Lung (tissue), 12 donors: Measurements from ENCODE around the gene XPR1. TPM values are rescaled to one million over a fixed set of nuclear protein-coding genes. Genes with fewer than 3 reads are reported as not detected.

Experiments used
- ATAC-seq: fragments of 200-7000 bp; cut with Tn5 transposase; one replicate; pipeline ENCODE4 v1.9.1; 2020; ENCODE audit warnings: moderate number of reproducible peaks; ENCODE audit not compliant: insufficient read depth, low FRiP score
- DNase-seq, 3 donors: peaks; one replicate each; pipeline ENCODE4 v3.0.0-alpha.2; 2013 to 2017
- H3K27ac ChIP-seq, 2 donors: one replicate each; pipeline ENCODE4 v1.5.1; 2013; ENCODE audit warnings: mild to moderate bottlenecking in 2 of 2, moderate library complexity in 2 of 2, control low read depth in 1 of 2, inconsistent platforms in 1 of 2, low read depth in 1 of 2, low read length in 1 of 2
- H3K27me3 ChIP-seq, 3 donors: one replicate each; pipeline ENCODE4 v1.5.1; 2013; ENCODE audit warnings: low read length in 2 of 3; ENCODE audit not compliant: control insufficient read depth in 3 of 3, insufficient read depth in 3 of 3
- H3K36me3 ChIP-seq, 4 donors: one replicate each; pipeline ENCODE4 v1.5.1; 2013; ENCODE audit warnings: low read length in 4 of 4, mild to moderate bottlenecking in 1 of 4, moderate library complexity in 1 of 4; ENCODE audit not compliant: control insufficient read depth in 4 of 4, insufficient read depth in 4 of 4
- H3K4me1 ChIP-seq, 5 donors: one replicate each; pipeline ENCODE4 v1.5.1; 2013; ENCODE audit warnings: low read length in 5 of 5, mild to moderate bottlenecking in 2 of 5, moderate library complexity in 1 of 5; ENCODE audit not compliant: control insufficient read depth in 5 of 5, insufficient read depth in 5 of 5
- H3K4me3 ChIP-seq: one replicate; pipeline ENCODE4 v1.5.1; 2013; ENCODE audit warnings: mild to moderate bottlenecking, control low read depth, moderate library complexity
- H3K9ac ChIP-seq, 2 donors: one replicate each; pipeline ENCODE4 v1.5.1; 2013; ENCODE audit warnings: low read length in 2 of 2, control low read depth in 1 of 2; ENCODE audit not compliant: insufficient read depth in 1 of 2
- H3K9me3 ChIP-seq, 4 donors: one replicate each; pipeline ENCODE4 v1.5.1; 2013; ENCODE audit warnings: low read length in 3 of 4, mild to moderate bottlenecking in 1 of 4, moderate library complexity in 1 of 4; ENCODE audit not compliant: control insufficient read depth in 4 of 4, insufficient read depth in 3 of 4
- WGBS, 2 donors: extraction: QIAGEN DNeasy Blood & Tissue Kit; methylation state at CpG; one replicate each; pipeline ENCODE4 v1.1.7; 2013; 5-methylcytosine and 5-hydroxymethylcytosine counted together
- polyA plus RNA-seq, 2 donors: library from polyadenylated mRNA; stranded (reverse); fragments of 200-250 nt; gene quantifications; one replicate each; pipeline ENCODE4 v1.2.1, GENCODE V29; 2013
- total RNA-seq, 2 donors: library from RNA; depleted of rRNA in 1 of 2; stranded (reverse); fragments of >200 nt in 1 of 2; gene quantifications; one replicate each; pipeline ENCODE4 v1.2.1, GENCODE V29; 2014 to 2021
- TF ChIP-seq, protein P1 (sequence below): IDR thresholded peaks from 2 replicates; pipeline ENCODE4 v1.5.1; 2012; ENCODE audit warnings: mild to moderate bottlenecking; ENCODE audit errors: control extremely low read depth, extremely low read depth
- donor health status: control.
- donor health status: control.
- donor health status: Bipolar disorder and iron deficiency.
- donor health status: healthy.
- donor health status: DM: yes; HTN: yes; CAD: no.

Gene XPR1
- total and polyA plus RNA-seq, 4 donors = 7.4 to 44.0 (median 21.9) TPM

DNA sequence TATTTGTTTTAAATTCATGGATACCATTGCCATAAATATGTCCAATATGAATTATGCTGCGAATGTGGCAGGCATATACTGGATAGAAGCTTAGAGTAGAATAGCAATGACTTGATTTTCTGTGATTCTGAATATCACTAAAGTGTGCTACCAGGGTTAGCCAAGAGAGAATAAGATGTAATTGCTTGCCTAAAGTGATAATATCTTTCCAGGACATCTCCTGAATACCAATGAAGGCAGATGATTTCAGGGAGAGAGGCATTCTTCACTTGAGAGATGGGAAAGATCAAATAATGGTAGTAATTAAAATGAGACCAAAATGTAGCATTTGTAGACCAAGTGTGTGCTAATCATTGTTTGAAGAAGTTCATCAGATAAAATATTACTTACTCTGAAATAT is 227.5 kb downstream of the XPR1 start:
- Histone ChIP-seq H3K36me3 (peaks cover 0 to 6% (median 0%) of the 10 kb centered on the region in 4 donors), H3K27ac (no peak overlapping the region), H3K4me3 (no peak overlapping the region), H3K9me3 (no peaks in the 10 kb centered on the region), H3K9ac (no peak overlapping the region), H3K4me1 (no peaks in the 10 kb centered on the region), H3K27me3 (no peaks in the 10 kb centered on the region)
- DNase-seq (no peak), ATAC-seq (no peak)
- 94 to 98% methylated on average over 1 of the region's 1 CpG for WGBS, 2 donors
- TF ChIP-seq, protein P1, sequence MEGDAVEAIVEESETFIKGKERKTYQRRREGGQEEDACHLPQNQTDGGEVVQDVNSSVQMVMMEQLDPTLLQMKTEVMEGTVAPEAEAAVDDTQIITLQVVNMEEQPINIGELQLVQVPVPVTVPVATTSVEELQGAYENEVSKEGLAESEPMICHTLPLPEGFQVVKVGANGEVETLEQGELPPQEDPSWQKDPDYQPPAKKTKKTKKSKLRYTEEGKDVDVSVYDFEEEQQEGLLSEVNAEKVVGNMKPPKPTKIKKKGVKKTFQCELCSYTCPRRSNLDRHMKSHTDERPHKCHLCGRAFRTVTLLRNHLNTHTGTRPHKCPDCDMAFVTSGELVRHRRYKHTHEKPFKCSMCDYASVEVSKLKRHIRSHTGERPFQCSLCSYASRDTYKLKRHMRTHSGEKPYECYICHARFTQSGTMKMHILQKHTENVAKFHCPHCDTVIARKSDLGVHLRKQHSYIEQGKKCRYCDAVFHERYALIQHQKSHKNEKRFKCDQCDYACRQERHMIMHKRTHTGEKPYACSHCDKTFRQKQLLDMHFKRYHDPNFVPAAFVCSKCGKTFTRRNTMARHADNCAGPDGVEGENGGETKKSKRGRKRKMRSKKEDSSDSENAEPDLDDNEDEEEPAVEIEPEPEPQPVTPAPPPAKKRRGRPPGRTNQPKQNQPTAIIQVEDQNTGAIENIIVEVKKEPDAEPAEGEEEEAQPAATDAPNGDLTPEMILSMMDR = no peak

DNA sequence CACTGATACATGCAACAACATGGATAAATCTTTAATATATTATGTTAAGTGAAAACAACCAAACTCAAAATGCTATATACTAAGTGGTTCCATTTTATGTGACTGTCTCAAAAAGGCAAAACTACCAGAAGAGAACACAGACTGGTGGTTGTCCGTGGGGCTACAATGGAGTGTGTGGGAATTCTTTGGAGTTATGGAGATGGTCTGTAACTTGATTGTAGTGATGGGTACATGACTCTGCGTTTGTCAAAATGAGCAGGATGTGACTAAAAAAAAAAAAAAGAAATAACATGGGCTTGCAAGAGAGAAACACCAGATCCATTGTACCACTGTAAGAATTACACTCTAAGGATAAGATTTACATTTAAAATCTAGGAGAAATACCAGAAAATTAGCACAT is 228.7 kb downstream of the XPR1 start:
- Histone ChIP-seq H3K9ac (no peak overlapping the region), H3K4me1 (no peaks in the 10 kb centered on the region), H3K9me3 (no peaks in the 10 kb centered on the region), H3K27ac (no peak overlapping the region), H3K36me3 (peaks cover 0 to 6% (median 0%) of the 10 kb centered on the region in 4 donors), H3K4me3 (no peak overlapping the region), H3K27me3 (no peaks in the 10 kb centered on the region)
- TF ChIP-seq, protein P1 = no peak
- DNase-seq (no peak), ATAC-seq (no peak)
- WGBS, 2 donors = 77 to 82% methylated on average over 2 of the region's 2 CpGs

DNA sequence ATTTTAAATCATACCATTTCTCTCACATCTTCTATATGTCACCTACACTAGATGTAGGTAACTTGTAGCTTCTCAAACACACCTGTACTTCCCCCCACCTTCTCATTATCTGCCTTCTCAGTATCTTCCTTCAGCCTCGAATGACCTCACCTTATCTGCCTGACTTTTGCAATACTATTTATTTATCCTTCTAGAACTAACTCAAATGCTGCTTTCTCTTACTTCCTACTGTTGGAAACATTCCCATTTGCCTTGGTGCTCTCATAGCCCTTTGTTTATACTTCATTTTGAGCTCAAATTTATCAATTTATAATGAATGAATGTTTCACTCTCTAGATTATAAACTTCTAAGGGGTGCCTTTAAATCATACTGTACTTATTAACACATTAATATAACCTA is 230.5 kb downstream of the XPR1 start:
- WGBS, 2 donors = 35 to 68% methylated on average over 1 of the region's 1 CpG
- no peaks in the 10 kb centered on the region for H3K9me3 ChIP-seq
- no peak overlapping the region for H3K9ac ChIP-seq
- no peak overlapping the region for H3K27ac ChIP-seq
- H3K36me3 ChIP-seq = peaks cover 0 to 11% (median 0%) of the 10 kb centered on the region in 4 donors
- ATAC-seq (no peak), DNase-seq (peak in 1 of 3 donors; percentile 9)
- no peaks in the 10 kb centered on the region for H3K27me3 ChIP-seq
- no peak overlapping the region for H3K4me3 ChIP-seq
- H3K4me1 ChIP-seq = no peaks in the 10 kb centered on the region
- TF ChIP-seq, protein P1 = no peak

DNA sequence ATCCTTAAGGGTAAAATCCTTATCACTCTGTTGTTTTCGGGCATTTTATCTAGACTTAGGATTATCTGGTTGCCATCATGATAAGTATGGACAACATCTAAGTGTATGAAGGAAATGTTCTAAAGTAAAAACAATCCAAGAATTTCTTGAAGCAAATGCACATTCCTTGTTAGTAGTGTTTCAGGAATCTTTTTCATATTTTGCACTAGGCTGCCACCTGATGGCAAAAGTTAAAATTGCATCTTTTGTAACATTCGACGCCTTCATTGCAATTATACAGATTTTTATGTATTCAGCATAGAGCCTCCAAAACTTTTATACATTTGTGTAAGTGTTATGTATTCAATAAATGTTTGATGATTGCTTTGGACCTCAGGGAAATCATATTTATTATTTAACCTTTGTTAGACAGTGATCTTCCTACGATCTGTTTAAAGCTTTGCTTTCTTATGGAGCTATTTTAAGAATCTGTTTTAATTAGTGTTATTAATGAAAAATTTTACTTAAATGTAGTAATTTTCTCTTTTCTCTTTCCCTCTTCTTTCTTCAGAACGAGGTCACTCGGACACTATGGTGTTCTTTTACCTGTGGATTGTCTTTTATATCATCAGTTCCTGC is 231.4 kb downstream of the XPR1 start:
- Histone ChIP-seq H3K36me3 (peaks cover 0 to 11% (median 0%) of the 10 kb centered on the region in 4 donors), H3K27ac (no peak overlapping the region), H3K27me3 (no peaks in the 10 kb centered on the region), H3K9ac (no peak overlapping the region), H3K4me1 (no peaks in the 10 kb centered on the region), H3K4me3 (no peak overlapping the region), H3K9me3 (no peaks in the 10 kb centered on the region)
- peak; percentile 53 for ATAC-seq
- peak; percentile 47 to 84 (median 81) for DNase-seq
- TF ChIP-seq, protein P1 = peak; percentile 74
- 28 to 45% methylated on average over 6 of the region's 6 CpGs for WGBS, 2 donors
